Measurements from ENCODE around the gene HTR3A.

DNA sequence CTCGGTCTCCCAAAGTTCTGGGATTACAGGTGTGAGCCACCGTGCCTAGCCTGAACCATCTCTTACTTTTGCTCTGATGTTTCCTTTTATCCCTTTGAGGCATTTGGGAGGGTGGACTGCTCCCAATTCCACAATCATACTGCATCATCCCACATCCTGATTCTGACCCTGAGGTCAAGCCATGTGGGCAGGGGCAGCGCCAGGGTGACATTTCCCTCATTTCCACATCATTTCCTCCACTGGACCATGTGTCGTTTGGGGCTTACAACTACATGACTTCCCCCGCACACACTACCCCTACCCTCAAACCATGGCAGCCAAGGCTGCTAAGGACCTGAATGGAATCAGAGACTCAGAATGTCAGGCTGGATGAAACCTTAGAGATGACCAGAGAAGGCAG lies 58.2 kb downstream of the HTR3A start:
- TF ChIP-seq, protein P1, sequence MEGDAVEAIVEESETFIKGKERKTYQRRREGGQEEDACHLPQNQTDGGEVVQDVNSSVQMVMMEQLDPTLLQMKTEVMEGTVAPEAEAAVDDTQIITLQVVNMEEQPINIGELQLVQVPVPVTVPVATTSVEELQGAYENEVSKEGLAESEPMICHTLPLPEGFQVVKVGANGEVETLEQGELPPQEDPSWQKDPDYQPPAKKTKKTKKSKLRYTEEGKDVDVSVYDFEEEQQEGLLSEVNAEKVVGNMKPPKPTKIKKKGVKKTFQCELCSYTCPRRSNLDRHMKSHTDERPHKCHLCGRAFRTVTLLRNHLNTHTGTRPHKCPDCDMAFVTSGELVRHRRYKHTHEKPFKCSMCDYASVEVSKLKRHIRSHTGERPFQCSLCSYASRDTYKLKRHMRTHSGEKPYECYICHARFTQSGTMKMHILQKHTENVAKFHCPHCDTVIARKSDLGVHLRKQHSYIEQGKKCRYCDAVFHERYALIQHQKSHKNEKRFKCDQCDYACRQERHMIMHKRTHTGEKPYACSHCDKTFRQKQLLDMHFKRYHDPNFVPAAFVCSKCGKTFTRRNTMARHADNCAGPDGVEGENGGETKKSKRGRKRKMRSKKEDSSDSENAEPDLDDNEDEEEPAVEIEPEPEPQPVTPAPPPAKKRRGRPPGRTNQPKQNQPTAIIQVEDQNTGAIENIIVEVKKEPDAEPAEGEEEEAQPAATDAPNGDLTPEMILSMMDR (IDR thresholded peaks at IDR 0.05; ENCODE audit: low read length) = no peak
- no peak for TF ChIP-seq EZH2 (optimal IDR thresholded peaks at IDR 0.05; ENCODE audit: low read depth, low read length)

All from MM.1S (cell line).